Activated CD4-positive, alpha-beta memory T cell treated with anti-CD3 and anti-CD28 coated beads for 36 hours (primary cell): Measurements from ENCODE around the gene ARHGAP15. TPM values are rescaled to one million over a fixed set of nuclear protein-coding genes. Genes with fewer than 3 reads are reported as not detected.

ENCODE experiments used
- CTCF ChIA-PET: fragments of 350-600 bp; sonication (Branson Sonifier 250); formaldehyde crosslinking; loops from one replicate; lab custom pipeline; 2021; ENCODE audit warnings: antibody characterized with exemption, inconsistent platforms; lab: Charles Lee
- POLR2A ChIA-PET: fragments of 350-600 bp; sonication (Branson Sonifier 250); formaldehyde crosslinking; loops from one replicate; lab custom pipeline; 2021; ENCODE audit warnings: antibody characterized with exemption; lab: Charles Lee
- DNase-seq: peaks from one replicate; pipeline ENCODE4 v3.0.0-alpha.2; 2020
- H3K27ac Mint-ChIP-seq: one replicate; pipeline ENCODE4 v1.8.0; 2021; ENCODE audit warnings: mixed read lengths
- H3K27me3 Mint-ChIP-seq: one replicate; pipeline ENCODE4 v1.8.0; 2021; ENCODE audit warnings: mixed read lengths
- H3K36me3 Mint-ChIP-seq: one replicate; pipeline ENCODE4 v1.8.0; 2021; ENCODE audit warnings: mixed read lengths
- H3K4me1 Mint-ChIP-seq: one replicate; pipeline ENCODE4 v1.8.0; 2021; ENCODE audit warnings: low read depth, mixed read lengths
- H3K4me3 Mint-ChIP-seq: one replicate; pipeline ENCODE4 v1.8.0; 2021; ENCODE audit warnings: mild to moderate bottlenecking, mixed read lengths
- H3K9me3 Mint-ChIP-seq: one replicate; pipeline ENCODE4 v1.8.0; 2021; ENCODE audit warnings: mixed read lengths
- intact Hi-C: fragments of 100-400 bp; cut with micrococcal nuclease; formaldehyde crosslinking; loops from one replicate; pipeline ENCODE4 v1.15.1; 2023
- total RNA-seq, 2 experiments: library from RNA; stranded (reverse); gene quantifications; one replicate each; pipeline ENCODE4 v1.2.3, GENCODE V29; 2021

The ARHGAP15 gene
- total RNA-seq, 2 experiments from 2014 or later, result 70.2 to 71.2 TPM

DNA sequence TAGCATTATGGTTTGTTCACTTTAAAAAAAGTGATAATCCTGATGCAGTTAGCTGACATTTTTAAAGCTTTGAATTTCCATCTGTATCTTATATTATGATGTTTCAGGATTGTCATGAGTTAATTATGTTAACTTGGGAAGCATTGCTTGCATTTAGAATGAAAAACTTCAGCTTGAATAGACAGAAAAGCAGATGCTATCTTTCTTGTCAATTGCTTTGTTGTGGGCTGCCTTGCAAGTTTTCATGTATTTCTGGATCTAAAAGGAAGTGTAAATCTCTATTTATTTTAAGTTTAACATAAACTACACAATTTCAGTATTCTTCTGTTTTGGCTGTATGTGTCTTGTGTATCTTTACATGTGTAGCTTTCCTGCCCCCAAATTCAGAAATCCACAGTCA is 479.5 kb downstream of the ARHGAP15 start:
- no peak overlapping the region for H3K4me3 Mint-ChIP-seq
- no peak for DNase-seq
- no peaks in the 10 kb centered on the region for H3K9me3 Mint-ChIP-seq
- intact Hi-C loops, result no loop called here
- H3K36me3 Mint-ChIP-seq, result peaks cover 8% of the 10 kb centered on the region
- peaks cover 42% of the 10 kb centered on the region for H3K4me1 Mint-ChIP-seq
- H3K27ac Mint-ChIP-seq, result no peak overlapping the region
- POLR2A ChIA-PET, result no interaction called here
- no peaks in the 10 kb centered on the region for H3K27me3 Mint-ChIP-seq
- CTCF ChIA-PET, result no interaction called here

DNA sequence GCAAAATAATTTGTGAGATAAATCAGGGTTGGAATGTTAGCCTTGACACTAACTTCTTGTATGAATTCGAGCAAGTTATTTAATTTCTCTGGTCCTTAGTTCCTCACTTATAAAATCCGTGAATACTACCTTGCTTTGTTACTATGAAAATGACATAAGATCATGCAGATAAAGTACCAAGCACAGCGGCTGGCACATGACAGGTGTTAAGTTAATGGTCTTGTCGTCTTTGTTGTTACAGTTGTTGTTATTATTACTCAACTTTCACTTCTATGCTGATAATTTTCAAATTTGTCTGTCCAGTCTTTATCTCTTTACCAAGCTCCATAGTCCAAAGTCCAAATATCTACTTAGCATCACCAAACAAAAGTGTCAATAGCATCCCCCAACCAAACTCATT is 482.1 kb downstream of the ARHGAP15 start:
- Mint-ChIP-seq H3K27ac (no peak overlapping the region), H3K4me3 (no peak overlapping the region), H3K9me3 (no peaks in the 10 kb centered on the region), H3K4me1 (peaks cover 58% of the 10 kb centered on the region), H3K27me3 (no peaks in the 10 kb centered on the region), H3K36me3 (peaks cover 8% of the 10 kb centered on the region)
- POLR2A ChIA-PET, result no interaction called here
- intact Hi-C loops, result no loop called here
- CTCF ChIA-PET, result no interaction called here
- no peak for DNase-seq

DNA sequence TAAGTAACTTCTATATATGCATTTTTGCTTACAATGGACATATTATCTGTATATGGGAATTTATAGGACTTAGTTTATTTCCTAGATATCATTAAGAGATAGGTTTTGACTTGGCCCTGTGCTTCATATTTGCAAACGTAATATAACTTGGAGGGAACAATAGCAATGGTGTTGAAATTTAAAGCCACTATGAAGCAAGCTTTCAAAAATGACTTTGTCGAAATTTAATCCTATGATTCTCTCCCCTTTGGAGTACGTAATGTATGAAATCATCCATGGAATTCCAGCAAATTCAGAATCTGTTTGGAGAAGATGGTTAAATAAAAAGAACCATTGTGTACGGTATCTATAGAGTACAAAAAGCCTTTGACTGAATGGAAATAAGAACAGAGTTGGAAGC is 486.3 kb downstream of the ARHGAP15 start:
- no peak overlapping the region for H3K4me3 Mint-ChIP-seq
- intact Hi-C loops, result no loop called here
- peaks cover 4% of the 10 kb centered on the region for H3K36me3 Mint-ChIP-seq
- H3K4me1 Mint-ChIP-seq, result peaks cover 40% of the 10 kb centered on the region
- no peaks in the 10 kb centered on the region for H3K9me3 Mint-ChIP-seq
- no peak for DNase-seq
- H3K27ac Mint-ChIP-seq, result no peak overlapping the region
- ChIA-PET POLR2A (no interaction called here), CTCF (no interaction called here)
- no peaks in the 10 kb centered on the region for H3K27me3 Mint-ChIP-seq

DNA sequence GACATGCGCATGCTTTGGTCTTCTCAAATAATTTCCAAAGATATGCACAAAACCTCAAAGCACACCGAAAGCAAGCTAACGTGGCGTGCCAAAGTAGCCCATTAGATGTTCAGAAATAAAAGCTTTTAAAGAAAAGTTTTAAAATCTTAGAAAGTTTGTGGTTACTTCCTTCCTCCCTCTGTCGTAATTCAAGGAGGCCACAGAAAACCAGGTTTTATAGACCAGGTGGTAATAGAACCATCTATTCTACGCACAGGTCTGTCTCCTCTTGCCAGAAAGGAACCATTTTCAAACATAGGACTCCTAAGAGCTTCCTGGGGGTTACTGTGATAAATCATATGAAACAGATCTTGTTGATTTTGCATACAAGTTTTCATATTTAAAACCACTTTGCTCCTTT is 487.2 kb downstream of the ARHGAP15 start:
- POLR2A ChIA-PET, result no interaction called here
- Mint-ChIP-seq H3K4me3 (no peak overlapping the region), H3K9me3 (no peaks in the 10 kb centered on the region), H3K4me1 (peaks cover 35% of the 10 kb centered on the region), H3K27me3 (no peaks in the 10 kb centered on the region), H3K27ac (no peak overlapping the region), H3K36me3 (no peaks in the 10 kb centered on the region)
- CTCF ChIA-PET, result no interaction called here
- DNase-seq, result no peak
- intact Hi-C loops, result no loop called here

DNA sequence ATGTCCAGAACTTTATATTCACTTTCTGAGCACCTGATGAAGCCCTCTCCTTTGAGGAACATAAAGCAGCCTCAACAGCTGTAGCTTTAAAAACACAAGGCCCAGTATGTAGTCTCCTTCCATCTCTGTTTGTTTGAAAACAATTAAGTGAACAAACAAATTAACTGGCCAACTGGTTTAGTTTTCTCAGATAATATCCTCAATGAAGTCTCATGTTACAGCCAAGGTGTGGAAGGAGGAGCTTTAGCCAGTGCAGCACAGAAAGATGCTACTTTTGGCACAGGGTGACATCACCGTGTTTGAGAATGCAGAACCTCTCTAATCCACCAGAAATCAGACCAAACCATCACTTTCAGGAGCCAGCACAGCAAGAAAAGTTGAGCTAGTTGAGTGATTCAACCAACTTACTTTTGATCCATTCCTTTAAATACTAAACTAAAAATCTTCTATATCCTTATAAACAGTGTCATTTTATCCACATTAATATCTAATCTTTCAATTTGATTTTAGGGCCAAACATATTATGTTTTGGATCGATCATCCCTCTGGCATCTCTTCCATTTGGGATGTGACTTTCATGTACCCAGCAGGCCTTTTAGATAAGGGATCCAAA is 488.7 kb downstream of the ARHGAP15 start:
- H3K27ac Mint-ChIP-seq, result no peak overlapping the region
- no peaks in the 10 kb centered on the region for H3K27me3 Mint-ChIP-seq
- H3K4me3 Mint-ChIP-seq, result no peak overlapping the region
- H3K36me3 Mint-ChIP-seq, result peaks cover 5% of the 10 kb centered on the region
- no peaks in the 10 kb centered on the region for H3K9me3 Mint-ChIP-seq
- ChIA-PET CTCF (no interaction called here), POLR2A (no interaction called here)
- H3K4me1 Mint-ChIP-seq, result peaks cover 28% of the 10 kb centered on the region
- intact Hi-C loops, result no loop called here
- DNase-seq, result no peak

DNA sequence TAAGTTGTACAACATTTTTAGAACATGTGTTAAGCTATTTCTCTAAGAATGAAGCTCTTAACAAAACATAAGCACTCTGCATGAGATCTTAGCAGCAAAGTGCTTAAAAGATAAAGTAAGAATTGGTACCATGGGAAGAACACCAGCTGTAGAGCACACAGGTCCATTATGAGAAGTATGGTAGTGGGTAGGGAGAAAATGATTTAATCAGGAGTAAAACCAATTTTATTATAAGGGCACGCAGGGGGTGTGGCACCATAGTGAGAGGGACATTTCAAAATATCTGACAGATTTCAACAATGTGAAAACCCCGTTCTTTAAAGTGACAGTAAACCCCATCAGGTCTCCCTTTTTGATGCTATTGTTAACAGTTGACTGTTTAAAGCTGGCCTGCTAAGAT is 492.9 kb downstream of the ARHGAP15 start:
- CTCF ChIA-PET, result no interaction called here
- POLR2A ChIA-PET, result no interaction called here
- H3K27me3 Mint-ChIP-seq, result no peaks in the 10 kb centered on the region

DNA sequence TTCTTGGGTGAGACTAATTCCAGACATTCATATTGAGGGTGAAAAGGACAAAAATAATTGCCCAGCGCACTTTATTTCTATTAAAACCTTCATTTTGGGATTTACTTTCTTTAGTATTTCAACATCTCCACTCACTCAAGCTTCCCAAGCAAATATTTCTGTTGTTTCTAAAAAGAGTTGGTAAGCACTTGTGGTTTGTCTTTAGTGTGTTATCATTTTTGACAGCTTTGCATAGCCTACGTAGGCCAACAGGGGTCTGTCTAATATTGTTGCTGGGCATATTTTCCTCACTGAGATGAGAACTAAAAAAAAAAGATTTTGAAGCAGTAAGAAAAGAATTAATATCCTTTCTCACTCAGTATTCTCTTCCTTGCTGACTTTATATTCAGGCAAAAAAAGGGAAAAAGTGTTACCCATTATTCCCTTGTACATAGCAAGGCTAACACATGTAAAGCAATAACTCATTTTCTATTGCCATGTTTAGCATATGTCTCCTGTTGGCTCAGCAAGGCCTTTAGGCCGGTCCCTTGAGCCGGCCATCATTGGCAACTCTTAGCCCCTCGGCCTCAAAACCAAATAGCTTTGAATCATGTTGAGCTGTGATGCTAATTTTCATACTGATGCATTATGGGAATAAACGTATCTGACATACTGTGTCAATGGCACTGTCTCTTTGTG is 494.2 kb downstream of the ARHGAP15 start:
- peaks cover 51% of the 10 kb centered on the region for H3K36me3 Mint-ChIP-seq
- H3K4me1 Mint-ChIP-seq, result no peaks in the 10 kb centered on the region
- ChIA-PET CTCF (no interaction called here), POLR2A (no interaction called here)
- intact Hi-C loops, result no loop called here
- H3K27me3 Mint-ChIP-seq, result no peaks in the 10 kb centered on the region
- no peak for DNase-seq
- peaks cover 2% of the 10 kb centered on the region for H3K9me3 Mint-ChIP-seq
- no peak overlapping the region for H3K27ac Mint-ChIP-seq
- H3K4me3 Mint-ChIP-seq, result no peak overlapping the region

More for the DNA sequence above, 492.9 kb downstream of the ARHGAP15 start:
- H3K4me3 Mint-ChIP-seq, result no peak overlapping the region
- H3K4me1 Mint-ChIP-seq, result no peaks in the 10 kb centered on the region
- H3K9me3 Mint-ChIP-seq, result peaks cover 2% of the 10 kb centered on the region
- intact Hi-C loops, result no loop called here
- DNase-seq, result no peak
- no peak overlapping the region for H3K27ac Mint-ChIP-seq
- peaks cover 44% of the 10 kb centered on the region for H3K36me3 Mint-ChIP-seq

DNA sequence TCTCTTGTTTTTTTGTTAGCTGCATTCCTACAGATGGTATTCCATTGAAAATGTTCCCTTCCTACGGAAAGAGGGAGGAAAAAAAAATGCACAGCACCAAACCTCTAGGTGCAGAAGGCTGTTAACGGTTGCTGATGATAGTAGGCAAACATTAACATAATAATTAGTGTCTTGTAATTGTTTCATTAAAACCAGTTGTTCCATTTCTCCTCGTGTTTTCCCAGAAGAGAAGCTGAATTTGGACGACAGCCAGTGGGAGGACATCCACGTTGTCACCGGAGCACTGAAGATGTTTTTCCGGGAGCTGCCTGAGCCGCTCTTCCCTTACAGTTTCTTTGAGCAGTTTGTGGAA is 494.7 kb downstream of the ARHGAP15 start:
- POLR2A ChIA-PET, result no interaction called here
- CTCF ChIA-PET, result no interaction called here
- intact Hi-C loops, result no loop called here
- no peak for DNase-seq
- peaks cover 2% of the 10 kb centered on the region for H3K9me3 Mint-ChIP-seq
- H3K4me3 Mint-ChIP-seq, result no peak overlapping the region
- H3K27ac Mint-ChIP-seq, result no peak overlapping the region
- peaks cover 54% of the 10 kb centered on the region for H3K36me3 Mint-ChIP-seq
- H3K4me1 Mint-ChIP-seq, result no peaks in the 10 kb centered on the region
- no peaks in the 10 kb centered on the region for H3K27me3 Mint-ChIP-seq

DNA sequence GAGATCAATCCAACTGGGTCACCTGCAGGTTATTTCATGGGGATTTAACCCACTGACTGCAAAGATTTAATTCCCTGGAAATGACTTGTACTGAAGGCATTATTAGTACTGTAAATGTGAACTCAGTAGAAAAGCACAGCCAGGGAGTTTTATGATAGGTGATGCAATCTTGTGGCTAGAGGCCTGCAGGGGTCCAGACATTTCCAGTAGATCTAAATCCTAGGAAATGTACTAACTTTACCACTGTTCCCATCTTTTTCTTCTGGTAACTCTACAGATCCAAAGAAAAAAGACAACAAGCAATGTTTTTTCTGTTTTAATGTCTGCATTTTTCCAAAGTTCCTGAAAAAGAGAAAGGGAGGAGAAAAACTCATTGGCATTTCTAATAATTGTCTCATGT is 500.1 kb downstream of the ARHGAP15 start:
- H3K36me3 Mint-ChIP-seq, result peaks cover 66% of the 10 kb centered on the region
- H3K4me3 Mint-ChIP-seq, result no peak overlapping the region
- peak overlapping the region; percentile 19 for H3K27ac Mint-ChIP-seq
- CTCF ChIA-PET, result no interaction called here
- DNase-seq, result no peak
- POLR2A ChIA-PET, result no interaction called here
- no peaks in the 10 kb centered on the region for H3K27me3 Mint-ChIP-seq
- intact Hi-C loops, result no loop called here
- peaks cover 13% of the 10 kb centered on the region for H3K4me1 Mint-ChIP-seq
- H3K9me3 Mint-ChIP-seq, result peaks cover 2% of the 10 kb centered on the region

DNA sequence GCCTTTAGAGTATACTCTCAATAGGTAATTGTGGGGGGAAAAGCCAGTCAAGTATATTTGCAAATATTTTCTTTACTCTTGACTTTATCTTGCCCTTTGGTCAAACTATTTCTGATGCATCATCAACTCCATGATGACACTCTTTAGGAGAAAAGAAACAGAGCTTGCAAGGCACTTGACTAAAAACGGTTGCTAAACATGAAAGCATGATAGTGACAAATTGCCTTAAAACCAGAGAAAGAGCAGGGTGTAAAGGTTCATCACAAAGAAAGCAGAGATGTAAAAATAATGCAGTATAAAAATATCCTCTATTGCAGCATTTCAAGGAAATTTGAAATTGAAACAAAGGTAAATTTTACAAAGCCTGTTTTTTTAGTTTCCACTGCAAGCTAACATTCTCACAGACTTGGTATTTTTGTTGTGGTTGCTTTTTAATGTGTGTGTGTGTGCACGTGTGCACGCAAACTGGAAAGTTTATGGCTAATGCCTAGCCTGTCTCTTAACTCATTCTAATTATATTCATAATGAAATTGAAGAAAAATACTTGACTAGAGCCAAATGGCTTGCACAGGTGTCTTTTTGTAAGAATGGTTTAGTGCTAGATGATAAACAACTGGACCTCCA is 503.6 kb downstream of the ARHGAP15 start:
- H3K4me3 Mint-ChIP-seq, result no peak overlapping the region
- H3K27me3 Mint-ChIP-seq, result no peaks in the 10 kb centered on the region
- DNase-seq, result no peak
- intact Hi-C loops, result loop anchor here (5.0 kb wide), 1 partner anchor 64 kb away; no protein-coding TSS in a partner anchor
- POLR2A ChIA-PET, result no interaction called here
- CTCF ChIA-PET, result no interaction called here
- peaks cover 13% of the 10 kb centered on the region for H3K4me1 Mint-ChIP-seq
- peaks cover 27% of the 10 kb centered on the region for H3K9me3 Mint-ChIP-seq
- H3K27ac Mint-ChIP-seq, result no peak overlapping the region
- H3K36me3 Mint-ChIP-seq, result peaks cover 65% of the 10 kb centered on the region

DNA sequence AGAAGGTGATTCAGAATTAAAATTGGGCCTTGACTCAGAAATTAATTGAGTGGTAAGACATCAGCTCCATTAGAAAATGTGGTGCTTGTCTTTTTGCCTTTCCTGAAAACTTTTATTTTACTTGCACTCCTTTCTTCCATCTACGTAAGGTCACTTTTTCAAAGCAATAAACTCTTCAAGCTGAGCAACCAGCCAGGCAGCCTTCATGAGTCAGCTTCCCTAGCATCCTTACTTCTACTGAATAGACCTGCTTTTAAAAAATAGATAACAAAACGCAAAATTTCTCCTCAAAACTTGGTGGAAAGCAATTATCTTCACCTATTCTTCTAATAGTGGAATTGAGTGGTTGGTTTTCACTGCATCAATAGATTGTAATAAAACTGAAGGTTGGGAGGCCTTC is 504.2 kb downstream of the ARHGAP15 start:
- no peak for DNase-seq
- ChIA-PET CTCF (no interaction called here), POLR2A (no interaction called here)
- H3K4me1 Mint-ChIP-seq, result peaks cover 13% of the 10 kb centered on the region
- peaks cover 61% of the 10 kb centered on the region for H3K36me3 Mint-ChIP-seq
- intact Hi-C loops, result loop anchor here (5.0 kb wide), 1 partner anchor 64 kb away; no protein-coding TSS in a partner anchor
- H3K9me3 Mint-ChIP-seq, result peaks cover 27% of the 10 kb centered on the region
- H3K4me3 Mint-ChIP-seq, result no peak overlapping the region
- no peaks in the 10 kb centered on the region for H3K27me3 Mint-ChIP-seq
- H3K27ac Mint-ChIP-seq, result no peak overlapping the region

DNA sequence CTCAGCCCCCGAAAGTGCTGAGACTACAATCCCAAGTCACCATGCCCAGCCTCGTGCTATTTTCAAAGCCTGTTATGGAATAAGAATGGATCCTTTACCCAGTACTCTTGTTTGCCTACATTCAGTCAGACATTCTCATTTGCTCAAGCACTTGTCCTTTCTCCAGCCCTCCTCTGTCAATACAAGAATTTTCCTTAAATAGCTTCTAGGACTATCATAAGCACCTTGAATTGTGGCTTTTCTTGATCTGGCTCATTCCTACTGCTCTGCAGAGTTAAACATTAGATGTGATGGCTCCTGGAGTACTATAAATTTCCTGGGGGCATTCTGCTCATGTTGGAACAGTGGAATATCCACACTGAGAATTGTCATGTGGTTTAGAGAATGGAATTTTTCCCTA is 506.1 kb downstream of the ARHGAP15 start:
- H3K9me3 Mint-ChIP-seq, result peaks cover 27% of the 10 kb centered on the region
- peaks cover 13% of the 10 kb centered on the region for H3K4me1 Mint-ChIP-seq
- ChIA-PET CTCF (no interaction called here), POLR2A (no interaction called here)
- no peaks in the 10 kb centered on the region for H3K27me3 Mint-ChIP-seq
- no peak for DNase-seq
- H3K36me3 Mint-ChIP-seq, result peaks cover 59% of the 10 kb centered on the region
- H3K27ac Mint-ChIP-seq, result no peak overlapping the region
- intact Hi-C loops, result no loop called here
- no peak overlapping the region for H3K4me3 Mint-ChIP-seq

DNA sequence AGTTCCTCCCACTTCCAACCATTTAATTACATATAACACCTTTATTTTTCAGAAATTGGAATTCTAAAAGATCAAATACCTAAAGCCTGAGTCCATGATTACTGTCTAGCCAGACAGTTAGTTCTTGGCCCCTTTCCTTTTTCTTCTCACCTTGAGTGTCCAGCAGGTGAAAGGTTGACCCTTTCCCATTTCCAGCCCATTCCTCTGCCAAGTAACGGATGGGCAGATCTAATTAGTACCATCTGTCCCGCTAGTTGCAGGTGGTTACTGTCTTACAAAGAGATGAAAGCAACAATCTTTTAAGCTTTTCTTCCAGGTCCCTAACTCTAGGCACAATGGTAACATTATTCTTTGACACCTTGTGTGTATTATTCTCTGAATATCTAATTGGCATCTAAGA is 506.7 kb downstream of the ARHGAP15 start:
- ChIA-PET POLR2A (no interaction called here), CTCF (no interaction called here)
- Mint-ChIP-seq H3K9me3 (peaks cover 27% of the 10 kb centered on the region), H3K4me1 (peaks cover 13% of the 10 kb centered on the region), H3K4me3 (no peak overlapping the region), H3K27ac (no peak overlapping the region), H3K36me3 (peaks cover 57% of the 10 kb centered on the region), H3K27me3 (no peaks in the 10 kb centered on the region)
- intact Hi-C loops, result no loop called here
- DNase-seq, result no peak
